HepG2 (cell line): Measurements from ENCODE around the gene KIAA0930. TPM values are rescaled to one million over a fixed set of nuclear protein-coding genes. Genes with fewer than 3 reads are reported as not detected.

ENCODE experiments used
- CBX5 ChIP-seq: sonication (generic); formaldehyde crosslinking; IDR thresholded peaks from 2 replicates; pipeline ENCODE4 v1.4.0; 2020; ENCODE audit warnings: missing genetic modification reagents, borderline replicate concordance
- EED ChIP-seq: sonication (generic); formaldehyde crosslinking; IDR thresholded peaks from 2 replicates; pipeline ENCODE4 v1.5.0; 2020; ENCODE audit warnings: mild to moderate bottlenecking, missing genetic modification reagents
- EHMT2 ChIP-seq: fragments of 200-600 bp; sonication (generic); IDR thresholded peaks from 2 replicates; pipeline ENCODE4 v1.7.0; 2017; ENCODE audit warnings: antibody characterized with exemption, low read depth, low read length, borderline replicate concordance
- FOXK1 ChIP-seq: sonication (generic); formaldehyde crosslinking; IDR thresholded peaks from 2 replicates; pipeline ENCODE4 v1.4.0; 2020; ENCODE audit warnings: low read depth, missing genetic modification reagents, borderline replicate concordance
- HNF4A ChIP-seq: sonication (generic); formaldehyde crosslinking; IDR thresholded peaks from 2 replicates; pipeline ENCODE4 v1.4.0; 2020; ENCODE audit warnings: missing genetic modification reagents
- HOXA5 ChIP-seq: sonication (generic); formaldehyde crosslinking; IDR thresholded peaks from 2 replicates; pipeline ENCODE4 v1.4.0; 2020; ENCODE audit warnings: missing genetic modification reagents
- KMT2B ChIP-seq: IDR thresholded peaks from 2 replicates; pipeline ENCODE4 v1.6.1; 2016; ENCODE audit warnings: missing genetic modification reagents, missing compliant biosample characterization
- MATR3 ChIP-seq: sonication (generic); formaldehyde crosslinking; IDR thresholded peaks from 2 replicates; pipeline ENCODE4 v1.4.0; 2020; ENCODE audit warnings: missing genetic modification reagents
- MED8 ChIP-seq: sonication (generic); formaldehyde crosslinking; IDR thresholded peaks from 2 replicates; pipeline ENCODE4 v1.8.1; 2023; ENCODE audit warnings: mild to moderate bottlenecking, missing genetic modification reagents; ENCODE audit not compliant: insufficient replicate concordance
- NAIF1 ChIP-seq: sonication (generic); formaldehyde crosslinking; IDR thresholded peaks from 2 replicates; pipeline ENCODE4 v1.5.0; 2020; ENCODE audit warnings: mild to moderate bottlenecking, missing genetic modification reagents, borderline replicate concordance
- NFRKB ChIP-seq: fragments of 450-650 bp; IDR thresholded peaks from 2 replicates; pipeline ENCODE4 v1.6.1; 2017
- SYNCRIP ChIP-seq: fragments of 200-400 bp; formaldehyde crosslinking; IDR thresholded peaks from 2 replicates; pipeline ENCODE4 v1.6.1; 2018; ENCODE audit warnings: mild to moderate bottlenecking, low read depth, low read length; ENCODE audit not compliant: insufficient read depth
- YEATS4 ChIP-seq: sonication (generic); formaldehyde crosslinking; IDR thresholded peaks from 2 replicates; pipeline ENCODE4 v1.4.0; 2020; ENCODE audit warnings: missing genetic modification reagents, borderline replicate concordance
- ZEB1 ChIP-seq: IDR thresholded peaks from 2 replicates; pipeline ENCODE4 v1.6.1; 2012; ENCODE audit warnings: mild to moderate bottlenecking, low read depth, inconsistent platforms; ENCODE audit not compliant: insufficient replicate concordance
- ZFX ChIP-seq: sonication (generic); formaldehyde crosslinking; IDR thresholded peaks from 2 replicates; pipeline ENCODE4 v1.4.0; 2020; ENCODE audit warnings: mild to moderate bottlenecking, low read depth, missing genetic modification reagents, moderate library complexity
- ZNF431 ChIP-seq: sonication (generic); formaldehyde crosslinking; IDR thresholded peaks from 2 replicates; pipeline ENCODE4 v1.9.0; 2022; ENCODE audit warnings: missing genetic modification reagents, low read depth, mild to moderate bottlenecking, borderline replicate concordance
- ZNF546 ChIP-seq: sonication (generic); formaldehyde crosslinking; conservative IDR thresholded peaks from 2 replicates; pipeline ENCODE4 v1.8.1; 2023; ENCODE audit warnings: mild to moderate bottlenecking, missing genetic modification reagents
- ZNF557 ChIP-seq: sonication (generic); formaldehyde crosslinking; IDR thresholded peaks from 2 replicates; pipeline ENCODE4 v1.4.0; 2020; ENCODE audit warnings: missing genetic modification reagents
- polyA plus RNA-seq, 8 experiments: library from polyadenylated mRNA; depleted of rRNA in 3 of 8; stranded (reverse) in 7 of 8; unstranded in 1 of 8; fragments of >200 nt; fragmentation: Illumina TruSeq in 4 of 8; extraction: Trizol in 4 of 8; gene quantifications; 2 replicates each; pipeline versions ENCODE4 v1.2.1 to v1.2.3, GENCODE V29; 2011 to 2016; ENCODE audit warnings: low read depth in 4 of 8, missing spikeins in 1 of 8, mixed read lengths in 1 of 8; ENCODE audit not compliant: insufficient read depth in 1 of 8
- total RNA-seq, 5 experiments: library from RNA; depleted of rRNA; stranded (reverse); fragments of >200 nt; fragmentation: Illumina TruSeq; extraction: Trizol; gene quantifications; 2 replicates each; pipeline ENCODE4 v1.2.3, GENCODE V29; 2016; ENCODE audit warnings: low read depth in 1 of 5
- TF ChIP-seq, protein P1 (sequence below): sonication (generic); formaldehyde crosslinking; IDR thresholded peaks from 2 replicates; pipeline ENCODE4 v1.4.0; 2020; ENCODE audit warnings: missing genetic modification reagents
- TF ChIP-seq, protein P2 (sequence below): sonication (generic); formaldehyde crosslinking; IDR thresholded peaks from 2 replicates; pipeline ENCODE4 v1.4.0; 2020; ENCODE audit warnings: missing genetic modification reagents
- TF ChIP-seq, protein P3 (sequence below): IDR thresholded peaks from 2 replicates; pipeline ENCODE4 v1.6.1; 2016; ENCODE audit warnings: low read depth, control low read depth
- TF ChIP-seq, protein P4 (sequence below): sonication (generic); formaldehyde crosslinking; IDR thresholded peaks from 2 replicates; pipeline ENCODE4 v1.4.0; 2020; ENCODE audit warnings: mild to moderate bottlenecking, missing genetic modification reagents

KIAA0930 gene
- total and polyA plus RNA-seq, 2 of the 13 experiments (the other 11 are each of a cell fraction or from before 2014, with no cell fraction given), result 27.0 to 38.2 TPM

DNA sequence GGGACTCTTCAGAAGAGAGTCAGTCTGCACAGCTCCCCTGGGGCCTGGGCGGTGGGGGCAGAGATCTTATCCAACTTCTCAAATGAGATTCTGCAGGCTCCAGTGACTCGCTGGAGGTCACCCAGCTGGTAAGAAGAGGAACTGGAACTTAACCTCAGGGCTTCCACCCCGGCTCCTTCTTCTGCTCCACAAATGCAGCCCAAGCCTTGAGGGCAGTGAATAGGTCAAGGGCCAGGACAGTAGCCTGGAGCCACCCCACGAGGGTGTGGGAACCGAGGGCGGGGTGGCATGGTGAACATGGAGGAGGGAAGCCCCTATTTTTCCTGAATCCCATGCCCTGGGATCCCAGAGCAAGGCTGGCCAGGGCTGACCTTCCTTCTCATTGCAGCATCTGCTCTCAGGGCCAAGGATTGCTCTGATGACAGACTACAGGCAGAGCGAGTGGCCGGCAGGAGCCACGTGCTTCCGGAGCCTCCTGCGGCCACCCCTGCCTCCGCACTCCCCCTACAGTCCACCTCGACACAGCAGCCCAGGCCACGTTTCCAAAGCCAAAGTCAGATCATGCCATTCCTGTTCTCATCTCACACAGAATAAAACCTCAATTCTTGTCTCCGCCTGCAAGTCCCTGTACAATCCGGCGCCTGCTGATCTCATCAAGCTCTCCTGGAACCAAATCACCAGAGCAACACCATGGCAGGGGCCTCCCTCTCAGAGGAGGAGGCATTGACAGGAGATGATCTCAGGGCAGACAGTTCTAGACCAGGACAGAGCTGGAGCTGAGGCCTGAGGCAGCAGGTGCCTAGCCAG lies 23.0 kb upstream of the KIAA0930 start (continued):
- TF ChIP-seq EHMT2 (no peak), EED (no peak), CBX5 (0 out of 2 replicates have a peak, but pooled peaks have one; percentile 24), FOXK1 (CRISPR knock-in tag) (peak; percentile 28; the same call in 1 of the 2 replicates), NAIF1 (CRISPR knock-in tag) (no peak), YEATS4 (CRISPR knock-in tag) (peak; percentile 77; the same call in 1 of the 2 replicates), KMT2B (CRISPR knock-in tag) (peak; percentile 57; the same call in 1 of the 2 replicates), NFRKB (no peak), MED8 (CRISPR knock-in tag) (no peak), ZNF431 (CRISPR knock-in tag) (peak; percentile 71; the same call in 1 of the 2 replicates), ZEB1 (no peak), ZNF546 (no peak), ZFX (CRISPR knock-in tag) (peak; percentile 78), SYNCRIP (no peak), HOXA5 (CRISPR knock-in tag) (peak; percentile 29; the same call in 1 of the 2 replicates), MATR3 (CRISPR knock-in tag) (no peak), HNF4A (peak; percentile 37), ZNF557 (CRISPR knock-in tag) (no peak)
- TF ChIP-seq, protein P1, sequence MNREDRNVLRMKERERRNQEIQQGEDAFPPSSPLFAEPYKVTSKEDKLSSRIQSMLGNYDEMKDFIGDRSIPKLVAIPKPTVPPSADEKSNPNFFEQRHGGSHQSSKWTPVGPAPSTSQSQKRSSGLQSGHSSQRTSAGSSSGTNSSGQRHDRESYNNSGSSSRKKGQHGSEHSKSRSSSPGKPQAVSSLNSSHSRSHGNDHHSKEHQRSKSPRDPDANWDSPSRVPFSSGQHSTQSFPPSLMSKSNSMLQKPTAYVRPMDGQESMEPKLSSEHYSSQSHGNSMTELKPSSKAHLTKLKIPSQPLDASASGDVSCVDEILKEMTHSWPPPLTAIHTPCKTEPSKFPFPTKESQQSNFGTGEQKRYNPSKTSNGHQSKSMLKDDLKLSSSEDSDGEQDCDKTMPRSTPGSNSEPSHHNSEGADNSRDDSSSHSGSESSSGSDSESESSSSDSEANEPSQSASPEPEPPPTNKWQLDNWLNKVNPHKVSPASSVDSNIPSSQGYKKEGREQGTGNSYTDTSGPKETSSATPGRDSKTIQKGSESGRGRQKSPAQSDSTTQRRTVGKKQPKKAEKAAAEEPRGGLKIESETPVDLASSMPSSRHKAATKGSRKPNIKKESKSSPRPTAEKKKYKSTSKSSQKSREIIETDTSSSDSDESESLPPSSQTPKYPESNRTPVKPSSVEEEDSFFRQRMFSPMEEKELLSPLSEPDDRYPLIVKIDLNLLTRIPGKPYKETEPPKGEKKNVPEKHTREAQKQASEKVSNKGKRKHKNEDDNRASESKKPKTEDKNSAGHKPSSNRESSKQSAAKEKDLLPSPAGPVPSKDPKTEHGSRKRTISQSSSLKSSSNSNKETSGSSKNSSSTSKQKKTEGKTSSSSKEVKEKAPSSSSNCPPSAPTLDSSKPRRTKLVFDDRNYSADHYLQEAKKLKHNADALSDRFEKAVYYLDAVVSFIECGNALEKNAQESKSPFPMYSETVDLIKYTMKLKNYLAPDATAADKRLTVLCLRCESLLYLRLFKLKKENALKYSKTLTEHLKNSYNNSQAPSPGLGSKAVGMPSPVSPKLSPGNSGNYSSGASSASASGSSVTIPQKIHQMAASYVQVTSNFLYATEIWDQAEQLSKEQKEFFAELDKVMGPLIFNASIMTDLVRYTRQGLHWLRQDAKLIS (CRISPR knock-in tag), result no peak
- TF ChIP-seq, protein P2, sequence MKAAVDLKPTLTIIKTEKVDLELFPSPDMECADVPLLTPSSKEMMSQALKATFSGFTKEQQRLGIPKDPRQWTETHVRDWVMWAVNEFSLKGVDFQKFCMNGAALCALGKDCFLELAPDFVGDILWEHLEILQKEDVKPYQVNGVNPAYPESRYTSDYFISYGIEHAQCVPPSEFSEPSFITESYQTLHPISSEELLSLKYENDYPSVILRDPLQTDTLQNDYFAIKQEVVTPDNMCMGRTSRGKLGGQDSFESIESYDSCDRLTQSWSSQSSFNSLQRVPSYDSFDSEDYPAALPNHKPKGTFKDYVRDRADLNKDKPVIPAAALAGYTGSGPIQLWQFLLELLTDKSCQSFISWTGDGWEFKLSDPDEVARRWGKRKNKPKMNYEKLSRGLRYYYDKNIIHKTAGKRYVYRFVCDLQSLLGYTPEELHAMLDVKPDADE (CRISPR knock-in tag), result no peak
- TF ChIP-seq, protein P3, sequence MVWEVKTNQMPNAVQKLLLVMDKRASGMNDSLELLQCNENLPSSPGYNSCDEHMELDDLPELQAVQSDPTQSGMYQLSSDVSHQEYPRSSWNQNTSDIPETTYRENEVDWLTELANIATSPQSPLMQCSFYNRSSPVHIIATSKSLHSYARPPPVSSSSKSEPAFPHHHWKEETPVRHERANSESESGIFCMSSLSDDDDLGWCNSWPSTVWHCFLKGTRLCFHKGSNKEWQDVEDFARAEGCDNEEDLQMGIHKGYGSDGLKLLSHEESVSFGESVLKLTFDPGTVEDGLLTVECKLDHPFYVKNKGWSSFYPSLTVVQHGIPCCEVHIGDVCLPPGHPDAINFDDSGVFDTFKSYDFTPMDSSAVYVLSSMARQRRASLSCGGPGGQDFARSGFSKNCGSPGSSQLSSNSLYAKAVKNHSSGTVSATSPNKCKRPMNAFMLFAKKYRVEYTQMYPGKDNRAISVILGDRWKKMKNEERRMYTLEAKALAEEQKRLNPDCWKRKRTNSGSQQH, result 0 out of 2 replicates have a peak, but pooled peaks have one; percentile 76
- TF ChIP-seq, protein P4, sequence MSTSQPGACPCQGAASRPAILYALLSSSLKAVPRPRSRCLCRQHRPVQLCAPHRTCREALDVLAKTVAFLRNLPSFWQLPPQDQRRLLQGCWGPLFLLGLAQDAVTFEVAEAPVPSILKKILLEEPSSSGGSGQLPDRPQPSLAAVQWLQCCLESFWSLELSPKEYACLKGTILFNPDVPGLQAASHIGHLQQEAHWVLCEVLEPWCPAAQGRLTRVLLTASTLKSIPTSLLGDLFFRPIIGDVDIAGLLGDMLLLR (CRISPR knock-in tag), result peak; percentile 88; the same call in 1 of the 2 replicates
